A204.1 (cell line): ENCODE results near the gene PAK6.

Experiments used
- FAIRE-seq: peaks from 2 replicates; lab custom pipeline; 2012; peaks lifted over from hg19 to GRCh38; lab: Jason Lieb, UNC

The PAK6 gene

DNA sequence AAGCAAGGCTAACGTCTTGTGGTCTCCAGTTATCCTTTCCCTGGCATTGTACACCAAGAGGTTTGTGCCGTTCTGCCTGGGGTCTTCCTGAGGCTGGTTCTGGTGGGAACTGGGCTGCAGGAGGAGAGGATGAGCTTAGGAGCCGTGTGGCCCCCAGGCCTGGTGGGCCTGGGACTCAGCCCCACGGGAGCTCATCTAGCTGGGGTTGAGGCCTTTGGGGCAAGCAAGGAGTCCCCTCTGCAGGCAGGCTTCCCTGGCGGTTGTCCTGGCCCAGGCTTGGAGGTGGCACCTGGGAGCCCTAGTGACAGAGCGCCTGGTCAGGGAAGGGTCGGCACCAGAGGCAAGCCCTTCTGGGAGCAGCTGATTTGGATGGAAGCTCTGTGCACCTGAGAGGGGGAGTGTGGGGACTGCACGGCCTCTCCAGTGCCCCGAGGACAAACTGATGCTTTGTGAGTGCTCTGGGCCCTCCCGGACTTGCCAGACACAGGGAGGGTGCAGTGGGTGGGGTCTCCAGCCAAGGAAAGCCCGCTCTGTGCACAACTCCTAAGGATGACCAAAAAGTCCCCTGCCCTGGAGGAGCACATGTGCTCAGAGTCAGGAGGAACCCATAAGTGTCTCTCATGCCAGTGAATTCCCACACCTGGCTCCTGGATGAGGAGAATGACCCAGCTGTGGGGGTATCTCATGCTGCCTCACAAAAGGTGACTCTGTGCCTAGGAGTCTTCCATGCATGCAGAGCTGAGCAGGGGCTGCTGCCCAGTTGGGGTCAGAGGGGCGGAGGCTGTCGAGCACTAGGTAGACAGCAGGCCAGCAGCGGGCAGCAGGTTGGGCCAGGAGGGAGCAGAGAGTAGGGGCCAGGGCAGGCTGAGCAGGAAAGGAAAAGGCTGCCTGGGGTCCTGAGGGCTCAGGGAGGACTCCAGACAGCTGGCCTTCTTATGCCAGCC is 2.7 kb downstream of the PAK6 start:
- FAIRE-seq, result no peak

DNA sequence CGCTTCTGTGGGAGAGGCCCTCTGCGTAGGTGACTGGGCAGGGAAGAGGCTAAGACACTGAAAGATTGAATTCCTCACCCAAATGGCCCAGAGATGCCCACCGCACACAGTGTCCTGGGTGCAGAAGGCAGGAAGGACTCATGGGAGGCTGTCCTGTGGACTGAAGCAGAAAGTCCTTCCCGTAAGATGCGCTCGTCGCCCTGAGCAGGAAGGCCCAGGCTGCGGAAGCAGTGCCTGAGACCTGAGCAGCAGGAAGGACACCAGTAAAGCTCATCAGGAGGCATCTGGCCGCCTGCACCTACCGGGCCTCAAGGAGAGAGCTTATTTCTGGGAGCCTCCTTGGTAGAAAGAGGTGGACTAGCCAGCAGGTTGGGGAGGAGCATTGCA is 3.3 kb downstream of the PAK6 start:
- no peak for FAIRE-seq

DNA sequence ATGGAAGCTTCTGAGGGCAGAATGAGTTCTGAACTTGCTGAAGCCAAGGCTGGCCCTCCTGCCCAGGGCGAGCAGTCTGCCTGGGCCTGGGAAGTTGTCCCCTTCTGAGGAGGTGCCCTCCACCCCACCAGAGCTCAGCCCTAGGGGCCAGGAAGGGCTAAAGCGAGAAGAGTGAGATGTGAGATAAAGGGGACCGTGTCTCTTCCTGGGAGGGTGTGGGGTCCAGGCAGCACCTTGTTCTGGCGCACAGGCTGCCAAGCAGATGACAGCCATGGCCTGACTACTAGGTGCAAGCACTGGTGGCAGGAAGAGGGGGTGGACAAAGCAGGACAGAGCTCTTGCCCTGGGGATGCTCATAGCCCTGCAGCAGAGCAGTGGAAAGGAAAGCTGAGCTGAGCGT is 3.7 kb downstream of the PAK6 start:
- FAIRE-seq, result no peak

DNA sequence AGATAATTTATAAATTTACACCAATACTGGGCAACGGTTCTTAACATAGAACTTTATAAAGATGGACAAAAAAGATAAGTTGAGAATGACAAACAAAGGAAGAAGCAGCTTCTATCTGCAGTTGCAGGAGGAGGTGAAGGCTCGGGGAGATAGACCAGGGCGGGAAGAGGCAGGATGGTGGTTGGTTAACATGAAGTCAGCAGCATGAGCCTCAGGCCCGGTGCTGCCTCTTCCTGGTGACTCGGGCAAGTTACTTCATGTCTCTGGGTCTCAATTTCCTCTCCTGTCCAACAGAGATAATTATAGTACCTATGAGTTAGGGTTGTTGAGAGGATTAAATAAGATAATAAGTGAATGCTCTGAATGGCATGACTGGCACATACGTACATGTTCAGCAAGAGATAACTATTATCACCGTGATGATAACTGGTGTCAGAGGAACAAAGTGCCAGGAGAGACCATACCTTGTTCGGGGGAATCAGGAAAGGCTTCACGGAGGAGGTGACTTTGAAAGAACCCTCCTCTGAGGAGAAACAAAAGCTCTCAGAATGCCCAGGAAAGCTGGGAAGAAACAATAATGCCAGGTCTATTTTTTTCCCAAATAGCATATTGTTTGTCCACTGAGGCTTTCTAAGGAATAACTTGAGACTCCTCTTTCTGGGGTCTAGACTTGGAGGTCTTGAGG is 4.4 kb downstream of the PAK6 start:
- FAIRE-seq, result no peak

DNA sequence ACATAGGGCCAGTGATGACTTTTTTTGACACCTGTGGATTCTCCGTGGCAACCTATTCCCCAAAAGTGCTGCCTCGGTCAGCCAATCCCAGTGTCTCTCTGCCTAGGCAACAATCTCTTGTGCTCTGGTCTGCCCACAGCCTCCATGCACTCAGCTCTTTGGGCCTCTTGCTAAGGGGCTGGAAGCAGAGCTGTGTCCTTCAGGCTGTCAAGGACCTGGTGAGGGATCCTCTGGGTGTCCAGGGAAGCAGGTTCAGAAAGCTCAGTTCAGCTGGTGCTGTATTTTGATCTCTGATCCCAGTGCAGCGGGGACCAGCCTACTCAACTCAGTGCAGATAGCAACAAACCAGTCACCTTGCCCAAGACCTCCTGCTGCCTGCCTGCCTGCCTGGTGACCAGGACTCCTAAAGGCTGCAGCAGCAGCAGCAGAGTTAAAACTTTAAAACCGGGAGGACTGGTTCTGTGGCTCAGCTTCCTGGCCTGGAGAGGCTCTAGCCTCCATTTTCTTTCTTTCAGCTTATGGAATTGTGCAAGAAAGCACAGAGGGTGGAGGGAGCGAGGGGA is 6.2 kb downstream of the PAK6 start:
- FAIRE-seq, result no peak

DNA sequence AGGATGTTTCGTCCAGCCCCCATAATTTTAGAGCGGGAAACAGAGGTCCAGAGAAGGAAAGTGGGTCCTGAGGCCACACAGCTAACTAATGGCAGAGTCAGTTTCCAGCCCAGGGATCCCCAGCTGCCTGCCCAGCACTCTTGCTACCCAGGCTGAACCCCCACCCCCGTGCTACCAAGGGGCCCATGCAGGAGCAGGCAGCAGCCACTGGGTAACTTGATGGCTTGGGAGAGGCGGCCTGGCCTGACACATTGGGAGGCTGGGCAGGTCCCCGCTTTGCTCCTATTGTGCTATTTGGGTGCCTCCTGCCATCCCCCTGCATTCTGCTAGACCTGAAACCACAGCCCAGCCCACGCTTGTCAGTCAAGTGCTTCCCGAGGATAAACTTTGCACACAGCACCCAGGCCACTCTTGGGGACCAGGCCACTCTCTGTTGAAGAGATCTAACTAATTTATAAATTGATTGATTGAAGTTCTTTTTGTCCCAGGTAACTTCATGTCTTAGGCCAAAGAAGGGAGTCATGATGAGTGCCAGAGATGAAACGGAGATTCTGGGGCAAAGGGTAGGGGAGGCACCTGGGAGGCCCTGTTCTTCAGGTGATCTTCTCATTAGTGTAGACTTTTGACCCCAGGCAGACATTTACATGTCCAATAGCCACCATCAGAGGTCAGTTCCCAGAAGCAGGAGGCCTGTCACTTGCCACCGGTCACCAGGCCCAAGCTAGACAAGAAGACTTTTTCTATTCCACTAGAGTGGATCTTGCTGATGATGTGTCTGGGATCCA is 7.0 kb downstream of the PAK6 start:
- no peak for FAIRE-seq

DNA sequence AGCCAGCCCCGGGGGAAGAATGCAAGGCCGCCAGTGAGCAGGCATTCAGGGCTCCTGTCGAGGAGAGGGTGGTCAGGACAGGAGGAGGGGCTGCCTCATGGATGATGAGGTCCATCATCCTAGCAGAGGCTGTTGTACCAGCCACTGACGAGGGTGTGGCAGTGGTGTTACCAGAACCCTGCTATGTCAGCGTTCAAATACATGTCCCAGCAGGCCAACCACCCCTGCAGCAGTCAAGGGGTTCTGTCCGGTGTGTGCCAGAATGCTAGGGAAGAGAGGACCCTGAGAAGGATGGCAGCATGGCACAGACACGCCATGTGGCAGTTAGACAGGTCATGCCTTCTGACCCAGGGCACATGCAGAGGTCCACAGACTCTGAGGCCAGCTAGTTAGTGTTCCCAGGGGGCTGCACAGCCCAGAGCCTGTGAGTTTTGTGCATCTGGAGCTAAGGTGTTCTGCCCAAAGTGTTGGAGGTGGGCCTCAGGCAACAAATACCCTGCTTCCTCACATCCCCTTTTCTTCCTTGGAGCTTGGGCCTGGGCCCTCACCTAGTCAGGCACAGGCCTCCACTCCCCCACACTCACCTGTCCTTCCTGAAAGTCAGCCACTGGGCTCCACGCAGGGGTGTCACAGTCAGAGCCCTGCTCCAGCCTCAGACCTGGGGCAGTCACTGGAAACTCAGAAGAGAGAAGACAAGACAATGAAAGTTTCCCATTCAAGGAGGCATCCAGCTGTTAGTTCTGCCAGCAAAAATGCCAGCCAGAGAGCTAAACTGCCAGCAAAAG is 7.8 kb downstream of the PAK6 start:
- no peak for FAIRE-seq

DNA sequence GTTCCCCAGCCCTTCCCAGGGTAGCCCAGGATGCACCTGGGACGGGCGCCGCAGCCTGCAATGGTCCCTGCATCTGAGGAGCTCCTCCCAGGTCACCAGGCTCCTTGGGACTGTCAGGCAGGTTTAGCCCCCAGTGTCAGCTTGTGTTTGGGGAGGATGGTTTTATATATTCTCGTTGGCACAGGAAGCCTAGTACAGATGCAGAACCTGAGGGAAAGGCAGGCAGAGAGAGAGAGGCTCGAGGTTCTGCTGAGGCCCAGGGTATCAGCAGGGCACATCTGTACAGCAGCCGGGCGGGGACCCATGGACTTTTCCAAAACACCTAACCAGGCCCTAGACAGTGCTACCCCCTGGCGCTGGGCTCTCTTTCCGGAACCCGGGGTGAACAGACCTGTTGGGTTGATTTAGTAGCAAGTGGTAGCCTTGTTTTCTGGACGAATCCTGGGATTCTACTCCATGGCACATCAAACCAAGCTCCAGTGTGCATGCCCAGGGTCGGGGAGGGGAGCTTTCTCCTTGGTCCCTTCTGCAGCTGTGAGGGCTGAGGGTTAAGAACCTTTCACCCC is 8.6 kb downstream of the PAK6 start:
- no peak for FAIRE-seq

DNA sequence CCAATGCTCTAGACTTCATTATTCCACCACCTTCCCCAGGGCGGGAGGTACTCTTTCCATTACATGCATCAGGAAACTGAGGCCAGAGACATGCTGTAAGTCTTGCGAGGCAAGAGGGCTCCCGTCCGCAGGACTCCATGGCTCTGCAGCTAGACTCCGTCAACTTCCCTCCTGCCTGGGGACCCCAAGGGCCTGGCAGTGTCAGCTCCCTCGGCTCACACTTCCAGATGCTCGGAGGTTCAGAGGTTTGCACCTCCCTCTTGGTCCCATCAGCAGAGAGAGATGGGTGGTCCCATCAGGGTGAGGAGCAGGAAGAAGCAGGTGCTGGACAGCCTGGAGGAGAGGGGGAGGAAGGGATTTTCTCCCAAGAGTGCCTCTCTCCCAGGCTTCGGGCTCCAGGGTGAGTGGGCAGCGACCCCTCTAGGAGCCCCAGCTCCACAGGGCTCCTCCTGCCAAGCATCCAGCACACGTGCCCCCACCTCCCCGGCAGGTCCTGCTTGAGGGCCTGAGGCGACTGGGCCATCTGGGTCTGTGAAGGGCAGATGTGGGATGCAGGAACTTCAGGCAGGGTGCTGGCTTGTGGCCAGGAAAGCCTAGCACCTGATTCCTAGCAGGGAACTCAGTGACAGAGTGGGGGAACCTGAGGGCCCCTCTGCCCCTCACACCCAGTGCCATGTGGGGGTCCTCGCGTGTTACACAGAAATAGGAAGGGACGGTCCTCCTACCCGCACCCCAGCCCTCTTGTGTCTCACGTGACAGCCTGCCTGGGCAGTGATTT is 9.3 kb downstream of the PAK6 start:
- no peak for FAIRE-seq

DNA sequence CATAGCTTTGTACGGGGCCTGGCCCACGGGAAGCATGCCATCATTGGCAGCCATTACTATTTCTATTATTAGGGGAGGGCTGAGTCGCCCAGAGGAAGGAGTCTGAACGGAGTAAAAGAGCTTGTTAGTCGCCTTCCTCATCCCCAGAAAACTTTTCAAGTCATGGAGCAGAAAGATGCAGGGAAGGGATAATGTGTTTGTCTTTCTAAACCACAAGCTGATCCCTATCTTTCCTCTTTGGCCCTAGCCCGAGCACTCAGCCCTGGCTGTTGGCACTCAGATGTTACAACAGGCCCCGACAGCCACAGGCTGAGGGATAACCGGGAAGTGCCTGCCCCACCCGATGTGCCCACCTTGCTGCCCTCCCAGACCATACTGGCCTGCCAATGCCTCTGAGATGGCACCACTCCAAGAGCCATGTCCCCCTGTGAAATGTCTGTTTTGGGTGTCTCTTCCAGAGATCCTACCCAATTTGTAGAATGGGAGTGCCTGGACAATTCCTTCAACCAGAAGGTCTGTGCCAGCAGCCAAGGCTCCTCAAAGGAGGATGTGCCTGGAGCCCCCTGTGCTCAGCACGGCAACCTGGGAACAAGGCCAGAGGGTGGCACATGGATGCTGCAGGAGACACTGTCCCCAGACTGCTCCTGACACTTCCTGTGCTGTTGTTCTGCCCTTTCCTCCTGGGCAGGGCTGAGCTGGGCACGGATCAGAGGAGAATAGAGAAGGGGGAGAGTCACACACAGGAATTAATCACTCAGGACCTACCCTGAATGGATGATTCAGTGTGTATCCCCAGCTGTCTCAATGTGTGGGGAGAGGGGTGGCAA is 10.8 kb downstream of the PAK6 start:
- no peak for FAIRE-seq

DNA sequence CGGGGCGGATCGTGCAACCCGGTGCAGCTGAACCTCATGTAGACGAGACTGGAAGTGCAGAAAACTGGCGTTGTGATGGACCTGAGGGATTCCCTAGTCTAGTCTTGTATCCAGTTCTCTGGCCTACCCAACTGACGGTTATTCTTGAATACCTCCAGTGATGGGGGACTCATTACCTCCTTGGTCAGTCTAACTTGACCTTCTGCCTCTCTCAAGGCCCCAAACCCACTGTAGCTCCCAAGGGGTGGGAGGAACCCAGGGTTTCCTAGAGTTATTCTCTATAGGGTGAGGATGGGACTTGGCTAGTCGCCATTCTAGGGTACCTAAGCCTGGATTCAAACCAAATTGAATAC is 11.4 kb downstream of the PAK6 start:
- FAIRE-seq, result no peak

DNA sequence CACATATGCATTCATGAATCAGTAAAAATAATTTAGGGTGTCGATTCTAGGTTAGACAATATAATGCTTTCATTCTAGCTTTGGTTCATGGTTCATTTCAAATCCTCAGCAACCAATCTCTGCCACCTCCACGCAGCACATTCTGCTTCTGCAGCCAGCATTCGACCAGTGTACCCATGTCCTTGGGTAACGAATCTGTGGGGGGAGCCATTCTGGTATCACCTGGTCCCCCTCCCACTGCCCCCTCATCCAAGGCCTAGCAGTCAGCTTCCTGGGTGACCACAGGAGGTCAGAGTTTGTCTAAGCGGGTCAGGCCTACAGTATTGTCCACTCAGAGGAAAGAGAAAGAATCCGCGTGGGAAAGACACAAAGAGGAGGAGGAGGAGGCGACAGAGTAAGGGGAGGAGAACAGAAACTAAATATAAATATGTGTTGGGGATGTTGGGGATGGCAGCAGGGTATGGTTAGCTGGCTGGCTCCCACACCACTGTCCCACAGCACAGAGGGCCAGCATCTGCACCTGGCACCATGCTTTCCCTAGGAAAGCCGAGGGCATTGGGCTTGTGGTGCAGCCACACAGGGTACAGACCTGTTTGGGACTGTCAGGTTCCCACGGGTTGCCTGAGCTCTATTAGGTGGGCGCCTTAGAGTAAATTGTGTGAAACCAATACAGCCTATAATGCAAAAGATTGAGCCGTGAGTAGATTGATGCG is 12.1 kb downstream of the PAK6 start:
- no peak for FAIRE-seq

DNA sequence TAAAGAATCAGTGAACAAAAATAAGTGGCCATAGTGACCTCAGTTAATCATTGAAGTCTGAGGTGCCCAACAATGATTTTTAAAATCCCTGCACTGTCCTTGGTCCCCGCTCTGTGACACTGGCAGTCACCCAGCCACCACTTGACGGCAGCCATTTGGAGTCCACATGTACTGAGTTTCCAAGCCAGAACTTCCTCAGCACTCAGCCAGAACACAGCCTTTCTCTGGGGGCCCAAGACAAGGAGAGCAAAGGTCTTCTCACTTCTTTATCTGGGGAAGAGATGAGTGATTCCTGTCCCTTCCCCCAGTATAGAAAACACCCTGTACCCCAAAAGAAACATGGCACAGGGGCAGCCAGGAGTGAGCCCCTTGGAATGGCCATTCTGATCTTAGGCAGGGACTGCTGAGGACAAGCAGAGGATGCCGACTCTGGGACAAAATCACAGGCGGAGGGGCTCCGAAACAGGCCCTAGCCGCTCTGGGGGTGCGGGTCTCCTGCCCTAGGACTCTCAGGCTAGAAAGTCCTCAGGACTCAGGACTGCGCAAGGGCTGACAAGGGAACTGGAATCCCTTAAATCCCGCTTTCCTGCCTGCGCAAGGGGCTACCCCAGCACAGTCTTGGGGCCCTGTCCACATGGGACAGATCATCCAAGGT is 12.8 kb downstream of the PAK6 start:
- no peak for FAIRE-seq

DNA sequence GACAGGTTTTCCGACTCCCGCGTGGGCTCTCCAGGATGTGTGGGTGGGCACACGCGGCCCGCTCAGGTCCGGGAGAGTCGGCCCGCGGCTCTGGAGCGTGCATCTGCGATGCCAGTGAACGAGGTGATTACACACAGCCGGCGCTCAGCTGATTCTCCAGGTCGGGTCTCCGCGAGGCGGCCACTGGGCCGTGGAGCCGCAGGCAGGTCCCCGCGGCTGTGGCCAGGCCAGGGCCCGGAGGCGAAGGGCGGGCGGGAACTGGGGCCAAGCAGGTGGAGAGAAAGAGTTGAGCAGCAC is 13.2 kb downstream of the PAK6 start:
- FAIRE-seq, result no peak

DNA sequence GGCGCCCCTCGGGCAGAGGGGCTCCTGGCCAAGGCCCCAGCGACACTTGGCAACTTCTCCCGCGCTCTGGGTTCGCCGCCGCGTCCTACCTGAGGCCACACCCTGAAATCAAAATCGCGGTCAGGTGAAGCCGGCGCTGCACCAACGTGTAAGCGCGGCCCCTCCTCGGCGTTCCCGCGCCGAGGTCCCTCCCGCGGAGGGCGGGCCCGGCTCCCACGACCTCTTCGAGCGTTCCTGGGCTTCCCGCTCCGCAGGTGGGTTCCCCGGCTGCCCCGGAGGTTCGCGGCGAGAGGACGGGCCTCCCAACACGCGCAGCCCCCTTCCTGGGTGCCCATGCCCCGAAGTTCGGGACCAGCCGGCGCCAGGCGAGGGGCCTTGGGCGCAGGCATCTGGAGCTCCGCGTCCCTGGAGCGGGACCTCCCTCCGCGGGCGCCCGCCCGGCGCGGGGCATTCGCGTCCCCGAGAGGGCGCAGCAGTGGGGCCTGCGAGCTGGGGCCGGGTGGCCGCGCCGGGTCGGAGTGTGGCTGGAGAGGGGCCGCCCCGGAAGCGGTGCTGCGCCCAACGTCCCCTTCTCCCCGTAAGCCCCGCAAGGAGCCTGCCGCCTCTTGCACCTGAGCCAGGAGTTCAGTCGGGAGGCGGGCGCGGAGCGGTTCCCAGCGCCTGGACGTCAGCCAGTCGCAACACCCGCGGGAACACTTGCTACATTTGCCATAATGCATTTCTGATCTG is 13.7 kb downstream of the PAK6 start:
- FAIRE-seq, result no peak

DNA sequence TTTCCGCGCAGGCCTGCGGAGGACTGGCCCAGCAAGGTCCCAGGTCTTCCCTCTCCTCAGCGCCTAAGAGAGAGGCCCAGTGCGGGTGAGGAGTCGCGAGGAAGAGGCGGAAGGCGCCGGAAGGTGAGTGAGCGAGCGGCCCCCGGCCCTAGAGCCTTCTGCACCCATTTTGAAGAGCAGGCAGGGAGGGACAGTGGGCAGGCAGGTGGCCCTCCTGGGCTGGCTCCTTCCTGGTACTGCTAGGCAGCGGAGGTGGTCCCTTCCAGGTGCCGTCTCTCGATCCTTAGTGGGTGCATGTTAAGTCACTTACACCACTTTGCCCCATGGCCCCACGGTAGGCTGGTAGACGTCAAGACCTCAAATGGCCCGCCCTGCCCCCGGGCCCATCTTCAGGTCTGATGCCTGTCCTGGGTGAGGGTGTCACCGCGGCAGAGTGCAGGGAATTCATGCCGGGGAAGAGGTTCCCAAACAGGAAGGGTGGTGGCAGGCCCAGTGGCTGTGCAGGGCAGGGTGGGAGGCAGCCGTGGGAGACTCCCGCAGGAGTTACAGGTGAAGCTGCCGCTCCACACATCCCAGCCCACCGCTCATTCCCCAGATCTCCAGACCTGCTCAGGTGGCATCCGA is 14.4 kb downstream of the PAK6 start:
- FAIRE-seq, result no peak

DNA sequence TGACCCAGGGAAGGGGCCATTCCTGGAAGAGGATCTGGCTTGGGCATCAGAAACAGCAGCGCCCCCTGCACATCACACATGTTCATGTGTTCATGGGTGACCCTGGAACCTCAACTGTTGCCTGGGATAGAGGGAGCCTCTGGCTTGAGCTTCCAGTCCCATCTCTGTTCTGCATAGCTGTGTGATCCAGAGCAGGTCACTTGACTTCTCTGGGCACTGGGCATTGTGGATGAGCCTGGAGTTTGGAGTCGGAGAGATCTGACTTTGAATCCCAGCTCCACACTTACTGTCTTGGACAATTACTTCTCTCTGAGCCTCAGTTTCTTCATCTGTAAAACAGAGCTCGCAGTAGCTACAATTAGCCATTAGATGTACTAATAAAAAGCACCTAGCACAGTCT is 15.6 kb downstream of the PAK6 start:
- FAIRE-seq, result no peak

DNA sequence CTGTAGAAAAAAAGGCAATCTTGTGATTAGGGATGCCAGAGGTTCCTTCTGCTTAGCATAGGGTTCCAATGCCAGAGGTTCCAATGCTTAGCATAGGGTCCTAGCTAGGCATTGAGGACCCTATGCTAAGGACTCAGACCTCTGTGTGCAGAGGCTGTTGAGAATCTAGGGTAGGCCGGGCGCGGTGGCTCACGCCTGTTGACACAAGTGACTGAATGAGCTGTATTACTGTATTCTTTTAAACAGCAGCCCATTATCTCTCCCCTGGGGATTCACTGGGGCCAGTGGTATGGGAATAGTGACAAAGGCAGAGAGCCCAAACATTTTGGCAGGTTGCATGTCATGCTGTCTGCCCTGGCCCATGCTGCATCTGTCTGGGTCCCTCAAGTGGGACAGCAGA is 16.2 kb downstream of the PAK6 start:
- no peak for FAIRE-seq
